Mononuclear cell (primary cell): ENCODE measurements around the gene FBXO3. TPM values are rescaled to one million over a fixed set of nuclear protein-coding genes. Genes with fewer than 3 reads are reported as not detected.
A peak's percentile ranks its signal among the peaks of the same experiment; 100 is the strongest.
"Not testable (repeated sequence)": the region's sequence is repeated elsewhere in the genome, so short reads cannot be mapped to it uniquely, and the experiment has no call there.

Experiments
- H3K27me3 ChIP-seq: 2 replicates; pipeline ENCODE4 v1.6.0; 2011; ENCODE audit warnings: low read length, control low read depth; ENCODE audit not compliant: insufficient read depth
- H3K4me1 ChIP-seq: 2 replicates; pipeline ENCODE4 v1.5.1; 2011; ENCODE audit warnings: mild to moderate bottlenecking, low read length, control low read depth; ENCODE audit not compliant: insufficient read depth
- H3K4me3 ChIP-seq: 2 replicates; pipeline ENCODE4 v1.5.1; 2011; ENCODE audit warnings: mild to moderate bottlenecking, low read length, moderate library complexity
- H3K9me3 ChIP-seq: 2 replicates; pipeline ENCODE4 v1.5.1; 2011; ENCODE audit warnings: low read depth, mild to moderate bottlenecking, control low read depth, low read length
- total RNA-seq: library from RNA; depleted of rRNA; stranded (reverse); fragments of >200 nt; gene quantifications from one replicate; pipeline ENCODE4 v1.2.3, GENCODE V29; 2012

FBXO3 gene, protein sequence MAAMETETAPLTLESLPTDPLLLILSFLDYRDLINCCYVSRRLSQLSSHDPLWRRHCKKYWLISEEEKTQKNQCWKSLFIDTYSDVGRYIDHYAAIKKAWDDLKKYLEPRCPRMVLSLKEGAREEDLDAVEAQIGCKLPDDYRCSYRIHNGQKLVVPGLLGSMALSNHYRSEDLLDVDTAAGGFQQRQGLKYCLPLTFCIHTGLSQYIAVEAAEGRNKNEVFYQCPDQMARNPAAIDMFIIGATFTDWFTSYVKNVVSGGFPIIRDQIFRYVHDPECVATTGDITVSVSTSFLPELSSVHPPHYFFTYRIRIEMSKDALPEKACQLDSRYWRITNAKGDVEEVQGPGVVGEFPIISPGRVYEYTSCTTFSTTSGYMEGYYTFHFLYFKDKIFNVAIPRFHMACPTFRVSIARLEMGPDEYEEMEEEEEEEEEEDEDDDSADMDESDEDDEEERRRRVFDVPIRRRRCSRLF
- total RNA-seq, result 93.9 TPM

DNA sequence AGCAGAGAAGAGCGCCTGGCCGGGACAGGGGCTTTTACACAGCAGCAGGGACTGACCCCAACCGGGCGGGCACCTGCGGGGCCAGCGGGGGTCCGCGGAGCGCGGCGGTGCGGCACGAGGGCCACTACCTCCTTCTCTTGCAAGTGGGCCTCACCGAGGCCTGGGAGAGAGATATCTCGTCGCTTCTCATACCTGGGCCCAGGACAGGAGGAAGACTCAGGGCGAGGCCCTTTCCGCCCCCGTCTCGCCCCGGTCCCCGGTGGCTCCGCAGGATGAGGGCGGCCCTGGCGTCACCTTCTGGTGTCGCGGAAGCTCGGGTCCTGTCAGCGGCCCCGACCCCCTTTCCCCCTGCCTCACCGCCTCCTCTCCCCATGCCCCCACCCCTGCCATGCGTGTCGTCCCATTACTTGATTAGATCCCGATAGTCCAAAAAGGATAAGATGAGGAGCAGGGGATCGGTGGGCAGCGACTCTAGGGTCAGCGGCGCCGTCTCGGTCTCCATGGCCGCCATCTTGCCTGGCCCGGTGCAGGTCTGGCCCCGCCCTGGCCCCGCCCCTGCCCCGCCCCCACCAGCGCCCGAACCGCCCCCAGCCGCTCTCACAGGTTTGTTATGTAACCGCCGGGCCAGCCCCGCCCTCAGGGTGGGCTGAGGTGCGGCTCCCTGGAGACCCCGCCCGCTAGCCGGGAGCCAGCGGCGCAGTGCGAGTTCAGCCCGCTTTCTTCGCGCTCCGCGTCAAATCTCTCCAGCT is at the start of gene FBXO3:
Gene FBXO3 (minus strand): TSS at position 534 of the 749 bp plus-strand sequence. CDS start 23 bp downstream, at position 511.
- H3K9me3 ChIP-seq, result no peaks in the 10 kb centered on the region
- H3K27me3 ChIP-seq, result peaks cover 33% of the 10 kb centered on the region
- H3K4me3 ChIP-seq, result peak within 1 kb of the TSS; percentile 88
- H3K4me1 ChIP-seq, result peaks cover 24% of the 10 kb centered on the region

DNA sequence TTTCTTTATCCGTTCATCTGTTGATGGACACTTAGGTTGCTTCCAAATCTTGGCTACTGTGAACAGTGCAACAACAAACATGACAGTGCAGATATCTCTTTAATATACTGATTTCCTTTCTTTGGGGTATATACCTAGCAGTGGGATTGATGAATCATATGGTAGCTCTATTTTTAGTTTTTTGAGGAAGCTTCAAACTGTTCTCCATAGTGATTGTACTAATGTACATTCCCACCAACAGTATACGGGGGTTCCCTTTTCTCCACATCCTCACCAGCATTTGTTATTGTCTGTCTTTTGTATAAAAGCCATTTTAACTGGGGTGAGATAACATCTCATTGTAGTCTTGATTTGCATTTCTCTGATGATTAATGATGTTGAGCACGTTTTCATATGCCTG is 48.7 kb upstream of the FBXO3 start:
- H3K27me3 ChIP-seq, result peaks cover 45% of the 10 kb centered on the region
- H3K9me3 ChIP-seq, H3K4me3 ChIP-seq, H3K4me1 ChIP-seq: not testable (repeated sequence)

DNA sequence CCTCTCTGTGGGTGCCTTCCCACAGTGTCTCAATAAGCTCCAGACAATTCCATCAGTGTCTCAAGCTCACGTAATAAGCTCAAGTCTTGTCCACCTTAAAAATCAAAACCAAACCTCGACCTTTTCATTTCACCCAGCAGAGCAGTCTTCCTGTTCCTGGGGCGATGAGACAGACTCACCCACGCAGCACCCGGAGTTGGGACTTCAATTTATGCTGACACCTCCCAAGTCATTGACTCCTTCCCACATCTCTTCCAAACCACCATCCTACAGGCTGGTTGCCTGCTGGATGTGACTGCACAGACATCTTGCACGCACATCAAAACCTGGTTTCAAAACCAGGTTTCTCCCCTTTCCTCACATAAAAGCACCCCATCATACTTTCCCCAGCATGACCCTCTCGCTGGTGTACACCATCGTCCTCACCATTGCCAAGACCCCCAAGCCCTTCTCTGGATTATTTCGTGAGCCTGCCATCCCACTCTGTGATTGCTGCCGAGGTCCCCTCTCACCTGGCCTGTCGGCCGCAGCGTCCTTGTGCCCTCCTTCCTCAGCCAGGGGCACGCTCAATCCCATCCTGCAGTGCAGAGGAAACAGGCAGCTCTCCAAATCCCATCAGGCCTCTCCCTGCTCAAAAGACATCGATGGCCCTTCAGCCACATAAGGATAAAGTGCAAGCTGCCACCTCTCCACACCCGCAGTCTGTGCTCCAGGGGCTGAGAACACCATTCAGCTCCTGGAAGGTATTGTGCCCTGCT is 45.1 kb upstream of the FBXO3 start:
- Histone ChIP-seq H3K9me3 (no peaks in the 10 kb centered on the region), H3K27me3 (peaks cover 17% of the 10 kb centered on the region), H3K4me1 (no peaks in the 10 kb centered on the region), H3K4me3 (no peak overlapping the region)

DNA sequence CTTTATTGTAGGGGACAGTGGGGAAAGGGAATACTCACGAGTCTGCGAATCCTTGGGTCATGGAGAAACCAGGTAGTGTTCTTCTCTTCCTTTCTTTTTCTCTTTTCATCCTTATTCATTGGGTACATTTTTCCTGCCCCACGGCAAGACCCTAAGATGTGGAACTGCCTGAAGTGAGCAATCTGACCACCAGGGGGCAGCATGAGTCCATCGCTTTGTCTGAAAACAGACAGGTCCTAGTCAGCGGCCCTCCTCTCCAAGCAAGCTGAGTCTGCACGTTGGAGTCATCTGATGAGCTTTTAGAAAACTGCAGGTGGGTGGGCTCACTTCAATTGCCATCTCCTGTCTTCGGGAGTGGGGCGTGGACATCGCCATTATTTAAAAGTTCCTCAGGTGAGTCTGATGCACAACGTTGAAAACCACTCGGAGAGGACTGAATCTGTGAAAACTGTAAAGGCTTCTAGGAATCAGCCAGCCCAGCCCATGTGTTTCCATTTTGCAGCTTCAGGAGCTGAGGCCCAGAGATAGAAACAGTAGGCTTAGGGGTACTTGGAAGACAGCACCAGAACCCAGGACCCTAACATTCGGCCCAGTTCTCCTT is 34.0 kb upstream of the FBXO3 start:
- no peaks in the 10 kb centered on the region for H3K9me3 ChIP-seq
- H3K4me1 ChIP-seq, result no peaks in the 10 kb centered on the region
- peaks cover 6% of the 10 kb centered on the region for H3K27me3 ChIP-seq
- H3K4me3 ChIP-seq, result no peak overlapping the region

DNA sequence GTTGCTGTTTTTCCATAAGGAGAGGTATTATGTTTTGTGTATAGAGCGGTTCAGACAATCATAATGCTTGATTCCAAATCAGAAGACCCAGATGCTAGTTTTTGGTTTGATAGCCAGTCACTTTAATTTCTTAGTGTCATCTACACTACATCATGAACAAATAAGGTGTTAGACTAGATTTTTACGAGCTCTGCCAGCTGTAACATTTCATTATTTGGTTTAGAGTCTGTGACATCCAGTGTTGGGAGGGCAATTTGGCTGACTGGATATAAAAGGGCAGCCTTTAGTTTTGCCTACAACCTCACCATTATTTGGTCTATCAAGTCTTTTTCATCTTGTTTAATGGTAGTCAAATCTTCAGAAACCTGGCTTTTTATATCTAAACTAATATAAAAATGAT is 30.2 kb upstream of the FBXO3 start:
- H3K4me1 ChIP-seq, result peaks cover 7% of the 10 kb centered on the region
- peaks cover 43% of the 10 kb centered on the region for H3K27me3 ChIP-seq
- no peak overlapping the region for H3K4me3 ChIP-seq
- no peaks in the 10 kb centered on the region for H3K9me3 ChIP-seq

DNA sequence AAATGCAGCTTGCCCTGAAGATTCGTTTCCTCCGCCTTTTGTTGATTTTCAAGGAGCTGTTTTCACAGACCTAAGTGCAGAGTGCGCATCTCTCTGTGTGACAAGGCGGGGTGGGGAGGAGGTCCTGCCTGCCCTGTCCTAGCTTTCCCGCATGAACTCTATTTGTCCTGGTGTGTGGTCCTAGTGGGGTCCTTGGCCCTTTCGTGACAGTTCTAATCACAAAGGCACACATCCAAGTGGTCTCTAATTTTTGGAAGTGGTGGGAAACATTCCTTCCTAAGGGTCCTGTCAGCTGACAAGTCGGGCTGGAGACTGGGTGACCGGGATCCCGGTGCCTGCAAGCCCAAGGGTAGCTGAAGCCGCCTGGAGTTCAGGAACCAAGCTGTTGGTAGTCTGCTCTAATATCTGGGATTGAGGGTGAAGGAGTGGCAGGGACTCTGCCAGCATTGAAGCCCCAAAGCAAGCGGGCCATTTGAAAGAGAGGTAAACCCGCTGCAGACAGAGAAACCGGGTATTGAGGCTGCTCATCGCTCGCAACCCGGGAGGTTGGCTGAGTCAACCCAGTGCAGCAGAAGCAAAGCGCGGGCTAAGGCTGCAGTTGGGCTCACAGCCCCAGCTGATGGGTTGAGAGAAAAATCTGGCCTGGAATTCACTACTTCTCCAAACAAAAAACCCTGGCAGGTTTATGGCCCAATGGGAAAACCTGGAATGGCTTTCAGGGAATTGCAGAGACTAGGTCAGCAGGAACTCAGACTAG is 28.1 kb upstream of the FBXO3 start:
- H3K9me3 ChIP-seq, result no peaks in the 10 kb centered on the region
- H3K27me3 ChIP-seq, result peaks cover 62% of the 10 kb centered on the region
- no peak overlapping the region for H3K4me3 ChIP-seq
- peaks cover 7% of the 10 kb centered on the region for H3K4me1 ChIP-seq

DNA sequence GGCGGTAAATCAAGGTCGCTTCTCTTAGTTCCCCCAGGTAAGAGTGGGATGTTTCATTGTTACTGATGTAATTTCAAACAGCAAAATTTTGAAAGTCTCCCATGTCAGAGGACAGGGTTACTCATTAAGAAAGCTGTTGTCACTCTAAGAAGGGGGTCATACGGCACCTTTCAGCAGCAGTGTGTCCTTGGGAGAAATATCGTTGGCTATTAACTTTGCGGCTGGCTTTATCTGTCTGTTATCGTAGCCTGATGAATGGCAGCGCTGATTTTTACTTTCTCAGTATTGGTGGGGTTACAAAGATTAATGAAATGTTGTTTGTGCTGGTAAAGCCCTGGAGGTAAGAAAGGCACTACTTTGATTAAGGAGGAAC is 27.5 kb upstream of the FBXO3 start:
- no peaks in the 10 kb centered on the region for H3K9me3 ChIP-seq
- H3K4me1 ChIP-seq, result peaks cover 7% of the 10 kb centered on the region
- no peak overlapping the region for H3K4me3 ChIP-seq
- peaks cover 66% of the 10 kb centered on the region for H3K27me3 ChIP-seq

DNA sequence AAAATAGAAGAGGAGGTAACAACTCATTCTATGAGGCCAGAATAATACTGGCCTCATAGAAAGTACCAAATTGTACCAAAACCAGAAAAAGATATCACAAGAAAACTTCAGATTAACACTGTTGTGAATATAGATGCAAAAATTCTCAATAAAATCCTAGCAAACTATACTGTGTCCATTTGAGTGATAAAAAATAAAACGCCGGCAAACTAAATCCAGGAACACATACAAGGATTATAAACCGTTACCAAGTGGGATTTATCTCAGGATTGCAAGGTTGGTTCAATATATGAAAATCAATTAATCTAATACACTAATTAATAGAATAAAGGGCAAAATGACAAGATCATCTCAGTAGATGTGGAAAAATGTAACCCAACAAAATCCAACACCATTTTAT is 23.6 kb upstream of the FBXO3 start:
- Histone ChIP-seq H3K4me1 (peaks cover 7% of the 10 kb centered on the region), H3K9me3 (no peaks in the 10 kb centered on the region), H3K27me3 (peaks cover 88% of the 10 kb centered on the region), H3K4me3 (no peak overlapping the region)

DNA sequence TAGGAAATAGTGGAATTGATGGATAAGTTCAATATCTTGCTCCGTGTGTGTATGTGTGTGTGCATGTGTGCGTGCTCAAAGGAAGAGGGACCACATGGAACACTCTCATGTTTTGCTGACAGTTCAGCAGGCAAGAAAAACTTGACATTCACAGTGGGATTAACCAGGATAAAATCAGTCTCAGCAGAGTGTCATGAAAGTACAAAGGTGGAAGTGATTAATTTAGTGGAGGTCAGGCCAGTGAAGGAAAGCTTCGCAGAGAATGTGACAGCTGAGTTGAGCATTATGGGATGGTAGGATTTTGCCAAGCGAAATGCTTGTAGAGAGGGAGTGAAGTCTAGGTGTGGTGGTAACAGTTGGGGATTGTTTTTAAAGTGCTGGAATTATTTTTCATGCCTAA is 15.7 kb upstream of the FBXO3 start:
- Histone ChIP-seq H3K4me3 (no peak overlapping the region), H3K27me3 (peaks cover 42% of the 10 kb centered on the region), H3K9me3 (no peaks in the 10 kb centered on the region), H3K4me1 (no peaks in the 10 kb centered on the region)

DNA sequence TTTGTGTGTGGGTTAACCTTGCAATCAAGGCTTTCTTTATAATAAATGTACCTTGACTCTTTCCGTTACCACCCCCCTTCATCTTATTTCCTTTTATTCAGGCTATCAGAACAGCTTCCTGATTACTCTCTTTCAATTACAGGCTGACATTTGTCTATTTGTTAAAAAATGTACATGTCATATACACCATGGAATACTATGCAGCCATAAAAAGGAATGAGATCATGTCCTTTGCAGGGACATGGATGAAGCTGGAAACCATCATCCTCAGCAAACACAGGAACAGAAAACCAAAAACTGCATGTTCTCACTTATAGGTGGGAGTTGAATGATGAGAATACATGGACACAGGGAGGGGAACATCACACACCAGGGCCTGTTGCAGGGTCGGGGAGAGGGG is 13.8 kb upstream of the FBXO3 start:
- H3K4me1 ChIP-seq, H3K9me3 ChIP-seq, H3K4me3 ChIP-seq: not testable (repeated sequence)
- H3K27me3 ChIP-seq, result peaks cover 27% of the 10 kb centered on the region

DNA sequence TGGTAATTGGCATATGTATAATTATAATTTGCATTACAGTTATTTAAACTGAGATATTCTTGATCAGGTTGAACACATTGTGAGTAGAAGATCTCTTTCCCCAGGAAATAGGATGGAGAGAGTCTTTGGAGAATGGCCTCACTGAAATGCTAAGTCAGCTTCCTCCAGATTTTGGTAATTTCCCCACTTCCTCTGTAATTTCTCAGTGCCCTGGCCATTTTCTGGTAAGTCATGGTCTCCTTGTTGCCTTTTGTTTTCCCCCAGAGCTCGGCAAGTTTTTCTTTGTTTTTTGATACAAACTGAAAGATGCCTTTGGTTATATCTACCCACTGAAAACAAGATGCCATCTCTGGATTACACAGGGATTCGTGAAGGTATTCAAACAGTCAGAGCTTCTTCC is 12.8 kb upstream of the FBXO3 start:
- Histone ChIP-seq H3K4me1 (no peaks in the 10 kb centered on the region), H3K4me3 (no peak overlapping the region), H3K27me3 (peaks cover 24% of the 10 kb centered on the region), H3K9me3 (no peaks in the 10 kb centered on the region)

DNA sequence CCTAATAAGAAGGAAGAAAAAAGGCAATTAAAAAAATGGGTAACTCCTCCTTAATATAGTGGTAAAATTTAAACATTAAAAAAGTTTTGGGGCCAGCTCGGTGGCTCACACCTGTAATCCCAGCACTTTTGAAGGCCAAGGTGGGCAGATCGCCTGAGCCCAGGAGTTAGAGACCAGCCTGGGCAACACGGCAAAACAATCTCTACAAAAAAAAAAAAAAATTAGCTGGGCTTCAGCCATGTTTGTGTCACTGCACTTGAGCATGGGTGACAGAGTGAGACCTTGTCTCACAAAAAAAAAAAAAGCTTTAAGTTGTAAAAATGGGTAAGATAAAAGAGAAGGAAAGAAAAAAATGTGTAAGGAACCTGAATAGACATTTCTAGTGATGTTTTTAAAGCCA is 11.3 kb upstream of the FBXO3 start:
- no peaks in the 10 kb centered on the region for H3K9me3 ChIP-seq
- H3K27me3 ChIP-seq, result peaks cover 16% of the 10 kb centered on the region
- no peaks in the 10 kb centered on the region for H3K4me1 ChIP-seq
- H3K4me3 ChIP-seq, result no peak overlapping the region

DNA sequence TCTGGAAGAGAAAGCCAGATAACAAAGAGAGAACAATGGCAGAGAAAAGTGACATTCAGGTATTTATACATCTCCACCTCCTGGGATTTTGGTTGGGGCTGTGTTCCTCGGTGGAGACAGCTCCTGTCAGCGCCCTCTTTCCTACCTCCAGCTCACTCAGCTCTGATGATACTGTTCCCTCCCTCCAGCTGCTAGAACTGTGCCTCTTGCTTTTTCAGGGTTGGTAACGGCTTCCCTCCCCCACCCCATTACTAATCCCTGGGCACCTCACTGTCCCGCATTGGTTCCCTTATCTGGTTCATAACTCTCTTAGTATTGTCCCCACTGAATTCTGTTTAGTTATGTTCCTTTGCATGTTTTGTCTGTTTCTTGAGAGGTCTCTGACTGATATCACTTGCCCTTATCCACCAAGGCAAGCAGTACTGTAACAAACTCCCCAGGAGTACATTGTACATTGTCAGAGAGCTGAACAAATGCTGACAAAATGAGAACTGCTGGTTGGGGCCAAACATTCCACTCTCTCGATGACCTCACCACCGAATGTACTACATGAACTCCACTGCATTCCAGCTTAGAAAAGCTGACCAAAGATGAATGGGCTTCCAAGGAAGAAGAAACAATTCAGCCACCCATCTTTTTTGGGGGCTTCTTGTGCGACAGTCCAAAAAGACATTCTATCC is 5.7 kb upstream of the FBXO3 start:
- H3K4me1 ChIP-seq, result peaks cover 4% of the 10 kb centered on the region
- H3K4me3 ChIP-seq, result no peak overlapping the region
- H3K27me3 ChIP-seq, result peaks cover 35% of the 10 kb centered on the region

DNA sequence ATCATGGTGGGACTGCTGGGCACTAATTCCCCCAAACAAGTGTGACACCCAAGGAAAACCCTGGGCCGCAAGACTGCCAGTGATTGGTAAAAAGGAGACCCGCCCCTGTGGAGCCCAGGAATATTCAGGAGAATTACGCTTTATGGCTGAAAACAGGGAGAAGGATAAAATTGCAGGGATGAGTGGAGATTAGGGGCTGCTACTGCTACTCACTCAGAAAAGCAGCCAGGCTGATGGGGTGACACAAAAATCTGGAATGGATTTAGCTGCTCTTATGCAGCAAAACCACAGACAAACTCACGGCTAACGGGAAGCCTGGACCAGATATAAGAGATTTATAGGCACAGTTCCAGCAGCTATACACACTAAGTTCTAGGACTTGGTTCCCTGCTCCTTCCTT is 4.4 kb upstream of the FBXO3 start:
- Histone ChIP-seq H3K9me3 (no peaks in the 10 kb centered on the region), H3K27me3 (peaks cover 33% of the 10 kb centered on the region)

More for the DNA sequence above, 5.7 kb upstream of the FBXO3 start:
- H3K9me3 ChIP-seq, result no peaks in the 10 kb centered on the region

More for the DNA sequence above, 4.4 kb upstream of the FBXO3 start:
- peaks cover 9% of the 10 kb centered on the region for H3K4me1 ChIP-seq
- H3K4me3 ChIP-seq, result no peak overlapping the region
